ENCODE measurements around the gene BCAS1. TPM values are rescaled to one million over a fixed set of nuclear protein-coding genes. Genes with fewer than 3 reads are reported as not detected.

The BCAS1 gene
- total and polyA plus RNA-seq, 10 donors: 0.23 to 1.3 (median 0.55) TPM; not detected in 2

GRCh38 chr20:53999077-53999476 lies 71.3 kb downstream of the BCAS1 start:
- H3K27me3 ChIP-seq (replicated peaks in 1 of 7): peaks cover 0 to 4% (median 0%) of the 10 kb centered on the region in 7 donors
- TF ChIP-seq POLR2A (IDR thresholded peaks at IDR 0.05): no peak
- TF ChIP-seq POLR2AphosphoS5 (IDR thresholded peaks at IDR 0.05): no peak
- no peak for TF ChIP-seq CTCF (IDR thresholded peaks at IDR 0.05 in 8 of 11, conservative IDR thresholded peaks at IDR 0.05 in 3 of 11)
- H3K27ac ChIP-seq: no peak overlapping the region
- no peaks in the 10 kb centered on the region for H3K4me1 ChIP-seq
- intact Hi-C loops (cut with DNase I; ENCODE audit: low total_unique reads): no loop called here
- WGBS, 5 donors: 91 to 96% (median 92%) methylated on average over 3 of the region's 3 CpGs
- H3K9me3 ChIP-seq: peaks cover 0 to 39% (median 29%) of the 10 kb centered on the region in 8 donors
- no peaks in the 10 kb centered on the region for H3K36me3 ChIP-seq
- H3K4me3 ChIP-seq: no peak overlapping the region
- no peak for DNase-seq

- Histone ChIP-seq H3K4me1 (no peaks in the 10 kb centered on the region), H3K27ac (no peak overlapping the region), H3K27me3 (replicated peaks in 1 of 7) (peaks cover 0 to 4% (median 0%) of the 10 kb centered on the region in 7 donors), H3K36me3 (no peaks in the 10 kb centered on the region), H3K4me3 (no peak overlapping the region), H3K9me3 (peaks cover 0 to 33% (median 24%) of the 10 kb centered on the region in 8 donors)
- TF ChIP-seq POLR2A (IDR thresholded peaks at IDR 0.05) (no peak), POLR2AphosphoS5 (IDR thresholded peaks at IDR 0.05) (no peak), CTCF (IDR thresholded peaks at IDR 0.05 in 8 of 11, conservative IDR thresholded peaks at IDR 0.05 in 3 of 11) (no peak)
- no peak for DNase-seq
- WGBS, 5 donors: 61 to 76% (median 71%) methylated on average over 10 of the region's 10 CpGs
- intact Hi-C loops (cut with DNase I; ENCODE audit: low total_unique reads): no loop called here
Measured at GRCh38 chr20:53996584-53997486, 73.6 kb downstream of the BCAS1 start.

- no peak for TF ChIP-seq POLR2A (IDR thresholded peaks at IDR 0.05)
- peaks cover 0 to 4% (median 0%) of the 10 kb centered on the region in 7 donors for H3K27me3 ChIP-seq (replicated peaks in 1 of 7)
- intact Hi-C loops (cut with DNase I; ENCODE audit: low total_unique reads): no loop called here
- no peak for DNase-seq
- H3K27ac ChIP-seq: no peak overlapping the region
- H3K4me3 ChIP-seq: no peak overlapping the region
- 76 to 82% (median 80%) methylated on average over 5 of the region's 5 CpGs for WGBS, 5 donors
- peaks cover 0 to 24% (median 15%) of the 10 kb centered on the region in 8 donors for H3K9me3 ChIP-seq
- no peaks in the 10 kb centered on the region for H3K36me3 ChIP-seq
- H3K4me1 ChIP-seq: no peaks in the 10 kb centered on the region
Measured at GRCh38 chr20:53995949-53996348, 74.4 kb downstream of the BCAS1 start.

GRCh38 chr20:53994088-53994487 lies 76.3 kb downstream of the BCAS1 start:
- no peak for DNase-seq
- H3K4me3 ChIP-seq: no peak overlapping the region
- peaks cover 0 to 4% (median 0%) of the 10 kb centered on the region in 7 donors for H3K27me3 ChIP-seq (replicated peaks in 1 of 7)
- H3K36me3 ChIP-seq: no peaks in the 10 kb centered on the region
- no peaks in the 10 kb centered on the region for H3K4me1 ChIP-seq
- TF ChIP-seq POLR2A (IDR thresholded peaks at IDR 0.05): no peak
- no peak for TF ChIP-seq CTCF (IDR thresholded peaks at IDR 0.05 in 8 of 11, conservative IDR thresholded peaks at IDR 0.05 in 3 of 11)
- TF ChIP-seq POLR2AphosphoS5 (IDR thresholded peaks at IDR 0.05): no peak
- intact Hi-C loops (cut with DNase I; ENCODE audit: low total_unique reads): no loop called here
- H3K27ac ChIP-seq: no peak overlapping the region
- H3K9me3 ChIP-seq: peaks cover 0 to 6% (median 0%) of the 10 kb centered on the region in 8 donors
- WGBS, 5 donors: 83 to 98% (median 93%) methylated on average over 7 of the region's 7 CpGs
